Measurements from ENCODE around the gene C8A.

C8A gene

GRCh38 chr1:56927171-56927570, 72.6 kb downstream of the C8A start:
- no peak for DNase-seq (ENCODE audit: low read depth)

GRCh38 chr1:56927986-56928385, 73.4 kb downstream of the C8A start:
- DNase-seq (ENCODE audit: low read depth) = no peak

- DNase-seq (ENCODE audit: low read depth) = no peak
Measured at GRCh38 chr1:56929492-56929891, 74.9 kb downstream of the C8A start.

GRCh38 chr1:56931211-56931610, 76.6 kb downstream of the C8A start:
- DNase-seq (ENCODE audit: low read depth) = no peak

- DNase-seq (ENCODE audit: low read depth) = no peak
Measured at GRCh38 chr1:56931686-56932085, 77.1 kb downstream of the C8A start.

- no peak for DNase-seq (ENCODE audit: low read depth)
Measured at GRCh38 chr1:56933161-56933560, 78.6 kb downstream of the C8A start.

- no peak for DNase-seq (ENCODE audit: low read depth)
Measured at GRCh38 chr1:56933606-56934005, 79.0 kb downstream of the C8A start.

- DNase-seq (ENCODE audit: low read depth) = no peak
Measured at GRCh38 chr1:56934430-56935060, 79.9 kb downstream of the C8A start.

- DNase-seq (ENCODE audit: low read depth) = no peak
Measured at GRCh38 chr1:56938646-56939045, 84.0 kb downstream of the C8A start.

- no peak for DNase-seq (ENCODE audit: low read depth)
Measured at GRCh38 chr1:56939209-56939608, 84.6 kb downstream of the C8A start.

GRCh38 chr1:56940039-56940438, 85.4 kb downstream of the C8A start:
- DNase-seq (ENCODE audit: low read depth) = no peak

GRCh38 chr1:56948403-56949023, 93.9 kb downstream of the C8A start:
- DNase-seq (ENCODE audit: low read depth) = no peak

GRCh38 chr1:56952501-56952900, 97.9 kb downstream of the C8A start:
- no peak for DNase-seq (ENCODE audit: low read depth)

- DNase-seq (ENCODE audit: low read depth) = no peak
Measured at GRCh38 chr1:56953386-56953785, 98.8 kb downstream of the C8A start.

GRCh38 chr1:56954664-56955063, 100.1 kb downstream of the C8A start:
- DNase-seq (ENCODE audit: low read depth) = no peak

GRCh38 chr1:56957931-56958330, 103.3 kb downstream of the C8A start:
- no peak for DNase-seq (ENCODE audit: low read depth)

- no peak for DNase-seq (ENCODE audit: low read depth)
Measured at GRCh38 chr1:56958526-56958925, 103.9 kb downstream of the C8A start.

- no peak for DNase-seq (ENCODE audit: low read depth)
Measured at GRCh38 chr1:56961426-56961825, 106.8 kb downstream of the C8A start.

- DNase-seq (ENCODE audit: low read depth) = no peak
Measured at GRCh38 chr1:56963667-56964066, 109.1 kb downstream of the C8A start.

- DNase-seq (ENCODE audit: low read depth) = no peak
Measured at GRCh38 chr1:56964349-56965017, 109.9 kb downstream of the C8A start.

GRCh38 chr1:56965191-56965590, 110.6 kb downstream of the C8A start:
- DNase-seq (ENCODE audit: low read depth) = no peak

GRCh38 chr1:56965916-56966697, 111.5 kb downstream of the C8A start, which contains the start of gene C8B:
TSS of gene C8B (minus strand) at chr1:56966015. CDS start at chr1:56965948, 67 bp downstream.
- no peak for DNase-seq (ENCODE audit: low read depth)

GRCh38 chr1:56966698-56966999, 112.1 kb downstream of the C8A start:
- no peak for DNase-seq (ENCODE audit: low read depth)

All from stimulated activated CD8-positive, alpha-beta memory T cell treated with anti-CD3 and anti-CD28 coated beads, Interleukin-12 subunit alpha, Interleukin-12 subunit beta, amount 100 ng/mL, for 4 hours (primary cell).